HG02840 (cell line): ENCODE data around the gene CRHR1.
"Not testable (repeated sequence)": the region's sequence is repeated elsewhere in the genome, so short reads cannot be mapped to it uniquely, and the experiment has no call there.

Experiments used
- ATAC-seq: cut with Tn5 transposase; IDR thresholded peaks from one replicate; pipeline ENCODE4 v1.9.1; 2021; ENCODE audit warnings: mild to moderate bottlenecking, moderate library complexity, moderate number of reproducible peaks; ENCODE audit not compliant: unreplicated experiment, low FRiP score

The CRHR1 gene

GRCh38 chr17:45857977-45858708 is 74.0 kb downstream of the CRHR1 start:
- no peak for ATAC-seq

DNA sequence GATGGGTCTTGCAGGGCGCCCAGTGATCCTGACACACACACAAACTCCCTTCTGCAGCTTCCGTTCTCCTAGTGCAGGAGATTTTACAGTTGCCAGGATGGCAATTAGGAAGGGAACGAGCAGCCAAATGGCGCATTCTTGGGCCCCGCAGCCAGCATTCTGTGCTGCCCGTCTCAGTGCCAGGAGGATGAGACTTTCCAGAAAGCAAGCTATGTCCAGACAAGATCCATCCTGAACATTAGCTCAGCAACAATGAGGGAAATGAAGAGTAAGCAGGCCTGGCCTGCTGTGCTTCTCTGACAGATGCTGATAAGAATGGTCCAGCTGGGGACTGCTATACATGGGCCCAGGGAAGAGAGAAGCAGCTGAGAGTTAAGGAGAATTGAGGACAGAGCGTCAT is 77.0 kb downstream of the CRHR1 start:
- ATAC-seq = no peak

DNA sequence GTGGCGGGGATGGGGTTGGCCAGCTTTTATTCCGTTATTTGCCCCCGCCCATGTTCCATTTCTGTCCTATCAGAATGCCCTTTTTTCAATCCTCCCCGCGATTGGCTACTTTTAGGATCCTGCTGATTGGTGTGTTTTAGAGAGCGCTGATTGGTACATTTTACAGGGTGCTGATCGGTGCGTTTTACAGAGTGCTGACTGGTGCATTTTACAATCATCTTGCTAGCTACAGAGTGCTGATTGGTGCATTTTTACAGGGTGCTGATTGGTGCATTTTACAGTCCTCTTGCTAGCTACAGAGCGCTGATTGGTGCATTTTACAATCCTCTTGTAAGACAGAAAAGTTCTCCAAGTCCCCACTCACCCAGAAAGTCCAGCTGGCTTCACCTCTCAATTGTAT is 78.0 kb downstream of the CRHR1 start:
- ATAC-seq = not testable (repeated sequence)

GRCh38 chr17:45863857-45864654 is 79.9 kb downstream of the CRHR1 start:
- no peak for ATAC-seq

DNA sequence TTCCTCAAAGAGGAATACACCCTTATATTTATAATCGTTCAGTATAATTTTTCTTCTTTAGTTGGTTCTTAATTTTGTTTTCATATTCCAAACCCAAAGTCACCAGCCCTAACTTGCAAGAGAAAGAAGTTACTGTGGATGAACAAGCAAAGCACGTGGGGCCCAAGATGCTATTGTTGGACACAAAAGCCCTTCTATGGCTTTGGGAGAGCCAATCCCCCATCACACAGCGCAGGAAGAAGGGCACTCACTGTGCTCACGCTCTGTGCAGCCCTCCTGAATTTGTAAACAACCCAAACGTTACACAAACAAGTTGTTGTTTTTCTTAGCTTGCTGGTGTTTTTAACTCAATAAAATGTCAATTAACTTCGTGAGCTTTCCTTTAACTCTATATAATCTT is 83.1 kb downstream of the CRHR1 start:
- no peak for ATAC-seq

- no peak for ATAC-seq
Measured at GRCh38 chr17:45867702-45868101, 83.6 kb downstream of the CRHR1 start.

DNA sequence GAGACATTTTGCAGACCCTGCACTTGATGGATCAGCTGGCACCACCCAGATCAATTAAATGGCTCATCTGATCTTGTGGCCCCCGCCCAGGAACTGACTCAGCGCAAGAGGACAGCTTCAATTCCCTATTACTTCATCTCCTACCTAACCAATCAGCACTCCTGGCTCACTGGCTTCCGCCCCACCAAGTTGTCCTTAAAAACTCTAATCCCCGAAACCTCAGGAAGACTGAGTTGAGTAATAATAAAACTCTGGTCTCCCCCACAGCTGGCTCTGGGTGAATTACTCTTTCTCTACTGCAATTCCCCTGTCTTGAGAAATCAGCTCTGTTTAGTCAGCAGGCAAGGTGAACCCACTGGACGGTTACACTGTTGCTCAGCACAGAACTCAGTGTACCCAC is 84.2 kb downstream of the CRHR1 start:
- no peak for ATAC-seq

DNA sequence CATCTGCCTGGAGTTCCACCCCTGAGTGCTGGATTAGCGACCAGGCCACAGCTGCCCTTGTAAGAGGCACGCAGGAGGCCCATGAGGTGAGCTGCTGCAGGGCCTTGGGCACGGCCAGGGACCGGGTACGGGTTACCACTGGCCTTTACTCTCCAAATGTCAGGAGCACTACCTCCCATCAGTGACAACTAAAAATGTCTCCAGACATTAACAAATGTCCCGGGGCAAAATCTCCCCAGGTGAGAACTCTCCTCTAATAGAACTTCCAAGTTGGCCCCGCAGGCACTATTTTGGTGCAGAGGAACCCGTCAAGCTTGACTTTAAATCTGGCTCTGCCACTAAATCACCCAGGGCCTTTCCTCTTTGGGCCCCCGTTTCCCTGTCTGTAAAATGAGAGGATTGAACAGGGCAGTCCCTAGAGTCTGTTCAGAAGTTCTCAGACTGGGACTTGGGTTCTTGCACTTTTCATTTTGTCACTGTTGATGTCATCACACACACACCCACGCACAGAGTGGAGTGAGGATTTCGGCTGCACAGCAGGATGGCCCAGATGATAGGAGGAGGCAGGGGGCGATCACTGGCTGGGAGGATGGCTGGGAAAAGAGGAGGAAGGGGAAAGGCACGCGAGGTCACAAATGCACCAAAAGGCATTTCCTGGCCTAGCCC is 85.7 kb downstream of the CRHR1 start:
- no peak for ATAC-seq

- ATAC-seq = no peak
Measured at GRCh38 chr17:45870342-45870974, 86.3 kb downstream of the CRHR1 start.

- no peak for ATAC-seq
Measured at GRCh38 chr17:45871718-45872117, 87.6 kb downstream of the CRHR1 start.

- ATAC-seq = no peak
Measured at GRCh38 chr17:45873728-45874127, 89.6 kb downstream of the CRHR1 start.

DNA sequence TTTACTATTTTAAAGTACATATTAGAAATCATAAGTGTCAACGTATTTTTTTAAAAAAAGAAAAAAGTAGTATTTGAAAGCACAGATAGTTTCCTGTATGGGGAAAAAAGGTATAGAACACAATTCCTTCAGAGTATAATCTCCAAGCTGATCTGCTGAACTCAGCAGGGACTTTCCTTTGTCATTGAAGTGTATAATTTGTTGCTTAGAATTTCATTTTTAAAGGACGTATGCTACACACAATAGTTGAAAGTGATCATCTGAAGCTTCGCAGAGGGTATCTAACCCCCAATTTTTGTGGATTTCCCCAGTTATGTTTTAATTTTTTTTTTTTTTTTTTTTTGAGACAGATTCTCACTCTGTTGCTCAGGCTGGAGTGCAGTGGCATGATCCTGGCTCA is 90.0 kb downstream of the CRHR1 start:
- ATAC-seq = no peak

GRCh38 chr17:45876539-45876938 is 92.4 kb downstream of the CRHR1 start:
- ATAC-seq = no peak

DNA sequence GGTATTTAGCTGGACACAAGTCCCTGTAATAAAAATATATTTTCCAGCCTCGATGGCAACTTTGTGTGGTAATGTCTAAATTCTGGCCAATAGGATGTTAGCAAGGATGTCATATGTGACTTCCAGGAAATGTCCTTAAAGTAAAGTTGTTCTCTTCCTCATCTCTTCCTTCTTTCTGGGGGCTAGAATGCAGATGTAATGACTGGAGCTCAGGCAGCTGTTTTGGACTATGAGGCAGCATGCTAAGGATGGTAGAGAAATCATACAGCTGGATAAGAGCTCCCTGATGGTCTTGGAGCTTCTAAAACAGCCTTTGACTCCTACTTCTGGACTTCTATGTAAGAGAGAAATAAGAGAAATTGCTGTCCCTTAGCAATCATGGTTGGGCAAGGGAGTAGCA is 93.3 kb downstream of the CRHR1 start:
- no peak for ATAC-seq

- no peak for ATAC-seq
Measured at GRCh38 chr17:45883063-45883462, 98.9 kb downstream of the CRHR1 start.
